Erythroblast (primary cell): ENCODE data around the gene CFAP68.

Source experiments
- GATA1 ChIP-seq: IDR thresholded peaks from 2 replicates; pipeline ENCODE4 v1.6.1; 2011; ENCODE audit warnings: low read depth, mild to moderate bottlenecking, control low read depth, low read length, moderate library complexity
- POLR2A ChIP-seq: IDR thresholded peaks from 2 replicates; pipeline ENCODE4 v1.6.1; 2011; ENCODE audit warnings: mild to moderate bottlenecking, low read length

DNA sequence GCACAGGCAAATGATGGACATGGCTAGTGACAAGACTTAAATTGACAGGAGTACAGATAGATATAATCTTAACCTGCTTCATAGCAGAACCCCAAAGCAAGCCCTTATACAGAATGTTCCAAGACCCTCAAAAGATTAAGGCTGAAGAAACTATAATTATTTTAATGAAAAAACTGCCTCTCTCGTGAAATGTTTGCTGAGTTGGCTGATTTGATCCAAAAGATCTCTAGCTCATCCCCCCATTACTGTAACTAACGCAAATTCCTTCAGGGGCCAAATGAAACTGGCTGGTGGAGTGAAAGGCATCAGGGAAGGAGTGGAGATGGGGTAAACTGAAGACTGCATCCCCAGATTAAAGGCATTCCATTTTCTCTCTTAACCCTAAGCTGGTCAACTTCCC is 27.2 kb upstream of the CFAP68 start:
- no peak for TF ChIP-seq POLR2A
- TF ChIP-seq GATA1, result no peak
